GM06990 (cell line): Measurements from ENCODE around the gene SNAP25.

ENCODE experiments used
- DNase-seq: peaks from one replicate; pipeline ENCODE4 v3.0.0-alpha.2; 2011; ENCODE audit not compliant: insufficient read length; ENCODE audit errors: extremely low read depth
- H3K27me3 ChIP-seq: replicated peaks from 2 replicates; pipeline ENCODE4 v1.6.0; 2011; ENCODE audit warnings: low read length; ENCODE audit not compliant: control insufficient read depth, insufficient read depth
- H3K36me3 ChIP-seq: 2 replicates; pipeline ENCODE4 v1.5.1; 2011; ENCODE audit warnings: low read length; ENCODE audit not compliant: control insufficient read depth, insufficient read depth
- H3K4me3 ChIP-seq: replicated peaks from 2 replicates; pipeline ENCODE4 v1.5.1; 2011; ENCODE audit warnings: low read depth, mild to moderate bottlenecking, control low read depth, low read length
- CTCF ChIP-seq: IDR thresholded peaks from 2 replicates; pipeline ENCODE4 v1.5.1; 2011; ENCODE audit warnings: low read length, control low read depth, mild to moderate bottlenecking, inconsistent platforms; ENCODE audit not compliant: insufficient read depth, poor library complexity, severe bottlenecking

The SNAP25 gene

GRCh38 chr20:10330071-10330470 is 111.4 kb downstream of the SNAP25 start:
- no peaks in the 10 kb centered on the region for H3K36me3 ChIP-seq

GRCh38 chr20:10332656-10333415 is 114.2 kb downstream of the SNAP25 start:
- H3K4me3 ChIP-seq: no peak overlapping the region
- H3K27me3 ChIP-seq: no peaks in the 10 kb centered on the region; the same call in 1 of the 2 replicates
- no peak for DNase-seq
- TF ChIP-seq CTCF: no peak
- H3K36me3 ChIP-seq: no peaks in the 10 kb centered on the region

More at GRCh38 chr20:10330071-10330470, 111.4 kb downstream of the SNAP25 start:
- no peak for TF ChIP-seq CTCF
- no peak for DNase-seq
- Histone ChIP-seq H3K4me3 (no peak overlapping the region), H3K27me3 (no peaks in the 10 kb centered on the region; the same call in 1 of the 2 replicates)

- H3K27me3 ChIP-seq: no peaks in the 10 kb centered on the region
- H3K36me3 ChIP-seq: no peaks in the 10 kb centered on the region
- H3K4me3 ChIP-seq: no peak overlapping the region
- no peak for TF ChIP-seq CTCF
- no peak for DNase-seq
Observed at GRCh38 chr20:10336959-10337729, 118.5 kb downstream of the SNAP25 start.

GRCh38 chr20:10338426-10339180 is 120.0 kb downstream of the SNAP25 start:
- no peak overlapping the region for H3K4me3 ChIP-seq
- H3K27me3 ChIP-seq: no peaks in the 10 kb centered on the region

More at GRCh38 chr20:10338426-10339180, 120.0 kb downstream of the SNAP25 start:
- no peak for DNase-seq
- TF ChIP-seq CTCF: no peak
- H3K36me3 ChIP-seq: no peaks in the 10 kb centered on the region
